Measurements from ENCODE around the gene TMSB10. TPM values are rescaled to one million over a fixed set of nuclear protein-coding genes. Genes with fewer than 3 reads are reported as not detected.

Gene TMSB10
- total RNA-seq, 8 experiments from 2014 or later = 893 to 8,310 (median 6,733) TPM

DNA sequence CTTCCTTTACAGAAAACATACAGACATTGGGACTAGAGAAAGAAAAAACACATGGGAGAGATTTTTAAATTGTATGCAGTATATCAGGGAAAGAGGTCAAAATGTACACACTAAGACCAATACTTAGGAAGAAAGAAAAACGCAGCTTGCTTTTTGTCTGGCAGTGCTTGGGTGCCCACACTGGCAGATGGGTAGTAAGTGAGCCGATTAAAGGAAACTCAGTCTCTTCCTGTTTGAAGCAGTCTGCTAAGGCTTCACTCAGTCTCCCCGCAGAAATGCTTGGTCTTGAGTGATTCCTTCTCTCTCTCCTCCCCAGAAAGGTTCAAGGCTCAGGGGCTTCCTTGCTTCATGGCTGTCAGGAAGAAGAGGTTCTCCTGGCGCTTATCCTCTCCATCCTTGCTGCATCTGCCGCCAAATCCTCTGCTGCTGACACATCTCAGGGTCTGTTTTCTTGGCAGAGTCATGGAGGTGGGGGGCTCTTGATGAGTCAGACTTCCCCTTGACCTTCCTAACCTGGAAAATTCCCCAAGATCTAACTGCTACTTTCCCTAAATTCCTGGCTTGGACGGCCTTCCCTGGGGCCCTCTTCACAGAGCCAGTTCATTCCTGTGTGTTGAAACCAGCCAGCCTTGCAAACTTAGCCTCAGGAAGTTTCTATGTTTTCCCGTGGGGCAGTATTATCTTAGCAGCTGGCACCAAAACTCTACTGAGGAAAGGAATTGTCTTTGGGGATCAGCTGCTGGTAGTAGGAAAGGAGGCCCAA is 10.5 kb upstream of the TMSB10 start:
- WGBS, 10 experiments = 46 to 83% (median 78%) methylated on average over 1 to 6 of the region's 7 CpGs; no CpG with 5 or more reads in 2 of the 10 experiments
- H3K4me1 ChIP-seq (replicated peaks in 1 of 2) = no peaks in the 10 kb centered on the region
- in situ Hi-C loops (cut with MboI; ENCODE audit: low pct_unique_long_range_greater_than_20kb in 2 of 9, low sequenced_read_pairs in 9 of 9, unreplicated experiment in 9 of 9) = loop anchor here in 2 of 9 experiments (25.0 kb wide), 2 partner anchors 383 to 408 kb away; partner anchors contain the start of gene DNAH6 (in 1 of the 2)
- ATAC-seq (replicated peaks in 6 of 8) = no peak
- H3K4me3 ChIP-seq = no peak overlapping the region
- no peak overlapping the region for H3K27ac ChIP-seq

DNA sequence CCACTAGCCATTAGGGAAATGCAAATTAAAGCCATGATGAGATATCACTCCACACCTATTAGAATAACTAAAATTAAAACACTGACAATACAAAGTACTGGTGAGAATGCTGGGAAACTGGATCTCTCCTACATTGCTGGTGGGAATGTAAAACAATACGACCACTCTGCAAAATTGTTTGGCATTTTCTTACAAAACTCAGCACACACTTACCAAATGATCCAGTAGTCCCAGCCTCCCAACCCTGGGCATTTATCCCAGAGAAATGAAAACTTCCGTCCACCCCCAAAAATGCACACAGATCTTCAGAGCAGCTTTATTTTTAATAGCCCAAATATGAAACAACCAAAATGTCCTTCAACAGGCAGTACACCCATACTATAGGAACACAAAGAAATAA is 8.9 kb upstream of the TMSB10 start:
- ATAC-seq (replicated peaks in 6 of 8) = no peak
- Histone ChIP-seq H3K27ac (no peak overlapping the region), H3K4me3 (no peak overlapping the region), H3K4me1 (replicated peaks in 1 of 2) (no peaks in the 10 kb centered on the region)
- 43 to 100% (median 96%) methylated on average over 1 to 2 of the region's 2 CpGs; no CpG with 5 or more reads in 2 of the 10 experiments for whole genome bisulfite sequencing, 10 experiments
- in situ Hi-C loops (cut with MboI; ENCODE audit: low pct_unique_long_range_greater_than_20kb in 2 of 9, low sequenced_read_pairs in 9 of 9, unreplicated experiment in 9 of 9) = loop anchor here in 2 of 9 experiments (25.0 kb wide), 2 partner anchors 384 to 409 kb away; partner anchors contain the start of gene DNAH6 (in 1 of the 2)

DNA sequence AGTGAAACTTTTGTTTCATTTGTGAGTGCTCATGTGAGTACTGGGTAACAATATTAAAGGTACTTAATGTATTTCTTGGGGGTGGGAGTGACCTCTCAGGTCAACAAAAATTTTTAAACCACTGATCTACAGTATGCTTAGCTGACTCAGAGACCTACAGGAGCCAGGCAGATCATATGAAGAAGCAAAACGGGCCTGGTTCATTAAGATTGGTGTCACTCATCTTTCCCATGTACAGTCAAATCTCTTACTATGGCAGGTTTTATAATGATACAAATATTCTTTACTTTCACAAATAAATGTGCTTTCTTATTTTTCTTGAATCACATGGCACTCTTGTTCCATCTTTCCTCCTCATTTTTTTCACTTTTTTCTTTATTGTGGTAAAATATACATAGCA is 7.7 kb upstream of the TMSB10 start:
- no peak for ATAC-seq (replicated peaks in 6 of 8)
- Histone ChIP-seq H3K4me3 (no peak overlapping the region), H3K27ac (no peak overlapping the region), H3K4me1 (replicated peaks in 1 of 2) (no peaks in the 10 kb centered on the region)
- in situ Hi-C loops (cut with MboI; ENCODE audit: low pct_unique_long_range_greater_than_20kb in 2 of 9, low sequenced_read_pairs in 9 of 9, unreplicated experiment in 9 of 9) = loop anchor here in 2 of 9 experiments (25.0 kb wide), 2 partner anchors 385 to 410 kb away; partner anchors contain the start of gene DNAH6 (in 1 of the 2)
- WGBS, 10 experiments = 9 to 100% (median 71%) methylated on average over 1 of the region's 1 CpG; no CpG with 5 or more reads in 3 of the 10 experiments

DNA sequence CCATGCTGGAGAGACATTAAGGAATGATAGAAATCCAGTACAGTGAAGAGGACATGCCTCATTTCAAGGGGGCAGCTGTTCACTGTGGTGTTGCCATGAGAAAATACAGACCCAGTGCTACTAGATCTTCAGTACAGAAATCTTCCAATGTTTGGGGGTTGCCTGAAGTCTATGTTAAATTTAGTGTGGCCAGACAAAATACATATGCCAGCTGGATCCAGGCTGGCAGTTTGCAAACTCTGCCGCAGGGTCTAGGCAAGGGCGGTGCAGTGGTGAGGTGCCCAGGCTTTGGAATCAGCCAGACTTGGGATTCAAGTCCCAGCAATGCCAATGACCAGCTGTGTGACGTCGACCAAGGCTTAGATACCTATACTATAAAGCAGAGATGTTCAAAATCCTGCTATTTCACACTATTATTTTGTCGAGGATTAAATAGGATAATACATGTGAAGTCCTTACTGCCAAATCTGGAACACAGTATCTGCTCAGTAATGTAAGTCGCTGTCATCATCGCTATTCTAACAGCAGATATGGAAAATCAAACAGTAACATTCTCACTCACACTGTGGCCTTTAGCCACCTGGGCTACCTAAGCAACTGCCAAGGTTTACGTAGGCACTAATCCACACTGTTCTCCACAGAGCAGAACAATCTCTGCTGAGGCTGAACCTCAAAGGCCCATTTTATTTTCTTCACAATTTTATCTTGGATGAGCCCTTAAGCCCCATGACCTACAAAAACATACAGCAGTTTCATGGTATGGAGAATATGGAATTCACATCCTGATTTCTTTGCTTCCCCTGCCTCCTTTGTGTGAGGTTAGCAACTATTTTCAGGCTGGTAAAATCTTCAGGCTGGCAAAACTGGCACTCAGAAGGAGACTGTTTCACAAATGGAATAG is 5.9 kb upstream of the TMSB10 start:
- WGBS, 10 experiments = 80 to 100% (median 93%) methylated on average over 2 to 6 of the region's 8 CpGs; no CpG with 5 or more reads in 2 of the 10 experiments
- peak in 1 of 8 experiments; percentile 19 for ATAC-seq (replicated peaks in 6 of 8)
- in situ Hi-C loops (cut with MboI; ENCODE audit: low pct_unique_long_range_greater_than_20kb in 2 of 9, low sequenced_read_pairs in 9 of 9, unreplicated experiment in 9 of 9) = loop anchor here in 2 of 9 experiments (25.0 kb wide), 2 partner anchors 387 to 412 kb away; partner anchors contain the start of gene DNAH6 (in 1 of the 2)
- H3K27ac ChIP-seq = no peak overlapping the region
- H3K4me1 ChIP-seq (replicated peaks in 1 of 2) = peaks cover 0 to 3% of the 10 kb centered on the region in 2 donors
- no peak overlapping the region for H3K4me3 ChIP-seq

DNA sequence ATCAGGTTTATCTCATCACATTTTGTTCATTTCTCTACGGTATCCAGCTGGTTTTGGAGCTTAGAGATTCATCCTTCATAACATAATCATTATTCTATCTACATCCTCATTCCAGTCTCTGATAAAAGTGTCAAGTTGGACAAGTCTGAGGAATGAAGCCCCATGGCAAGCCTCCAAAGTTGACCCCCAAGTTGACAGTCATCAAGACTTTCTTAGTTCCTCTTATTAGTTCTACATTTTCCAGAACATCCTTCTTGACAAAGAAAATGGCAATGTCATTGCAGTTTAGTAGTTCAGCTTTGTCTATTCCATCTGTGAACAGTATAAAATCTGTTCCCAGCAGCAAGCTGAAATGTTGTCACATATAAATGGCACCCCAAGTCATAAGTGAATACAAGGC is 4.5 kb upstream of the TMSB10 start:
- Histone ChIP-seq H3K4me3 (no peak overlapping the region), H3K27ac (no peak overlapping the region), H3K4me1 (replicated peaks in 1 of 2) (peaks cover 0 to 3% of the 10 kb centered on the region in 2 donors)
- in situ Hi-C loops (cut with MboI; ENCODE audit: low pct_unique_long_range_greater_than_20kb in 2 of 9, low sequenced_read_pairs in 9 of 9, unreplicated experiment in 9 of 9) = no loop called here
- ATAC-seq (replicated peaks in 6 of 8) = no peak
- 83 to 100% (median 83%) methylated on average over 1 of the region's 1 CpG; no CpG with 5 or more reads in 3 of the 10 experiments for WGBS, 10 experiments

DNA sequence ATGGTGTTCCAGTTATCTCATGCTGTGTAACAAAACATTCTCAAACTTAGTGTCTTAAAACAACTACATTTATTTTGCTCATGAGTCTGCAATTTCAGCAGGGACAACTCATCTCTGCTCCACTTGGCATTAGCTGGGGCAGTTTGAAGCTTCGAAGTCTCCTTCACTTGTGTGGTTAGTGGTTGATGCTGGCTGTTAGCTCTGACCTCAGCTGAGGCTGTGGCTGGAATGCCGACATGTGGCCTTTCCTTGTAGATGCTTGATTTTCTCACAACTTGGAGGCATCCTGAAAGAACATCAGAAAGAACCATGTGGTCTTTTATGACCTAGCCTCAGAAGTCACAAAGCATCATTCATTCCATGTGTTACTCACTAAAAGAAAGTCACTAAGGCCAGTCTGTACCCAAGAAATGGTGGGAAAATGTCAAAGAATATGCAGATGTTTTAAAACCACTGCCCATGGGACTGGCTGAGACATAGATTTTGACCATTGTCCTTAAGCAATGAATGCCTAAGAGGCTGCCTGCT is 3.8 kb upstream of the TMSB10 start:
- no peak overlapping the region for H3K4me3 ChIP-seq
- no peak for ATAC-seq (replicated peaks in 6 of 8)
- in situ Hi-C loops (cut with MboI; ENCODE audit: low pct_unique_long_range_greater_than_20kb in 2 of 9, low sequenced_read_pairs in 9 of 9, unreplicated experiment in 9 of 9) = no loop called here
- H3K27ac ChIP-seq = no peak overlapping the region
- WGBS, 10 experiments = 10 to 100% (median 89%) methylated on average over 1 to 2 of the region's 2 CpGs; no CpG with 5 or more reads in 2 of the 10 experiments
- H3K4me1 ChIP-seq (replicated peaks in 1 of 2) = peaks cover 0 to 3% of the 10 kb centered on the region in 2 donors

DNA sequence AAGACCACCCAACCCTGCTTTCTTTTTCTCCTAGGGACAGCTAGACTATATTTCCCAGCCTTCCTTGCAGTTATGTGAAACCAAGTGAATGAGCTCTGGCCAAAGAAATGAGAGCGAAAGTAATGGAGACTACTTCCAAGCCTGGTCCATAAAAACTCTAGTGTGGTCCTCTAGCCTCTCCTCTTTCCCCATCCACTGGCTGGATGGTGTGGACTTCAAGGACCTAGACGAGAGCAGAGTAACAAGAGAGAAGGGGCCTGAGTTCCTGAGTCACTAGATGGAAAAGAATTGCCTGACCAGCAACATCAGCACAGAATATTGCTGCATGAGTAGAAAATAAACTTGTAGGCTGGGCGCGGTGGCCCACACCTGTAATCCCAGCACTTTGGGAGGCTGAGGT is 2.9 kb upstream of the TMSB10 start:
- no peak overlapping the region for H3K27ac ChIP-seq
- WGBS, 10 experiments = 89 to 100% (median 96%) methylated on average over 1 to 4 of the region's 4 CpGs; no CpG with 5 or more reads in 5 of the 10 experiments
- peaks cover 3 to 8% of the 10 kb centered on the region in 2 donors for H3K4me1 ChIP-seq (replicated peaks in 1 of 2)
- no peak overlapping the region for H3K4me3 ChIP-seq
- in situ Hi-C loops (cut with MboI; ENCODE audit: low pct_unique_long_range_greater_than_20kb in 2 of 9, low sequenced_read_pairs in 9 of 9, unreplicated experiment in 9 of 9) = no loop called here
- no peak for ATAC-seq (replicated peaks in 6 of 8)

DNA sequence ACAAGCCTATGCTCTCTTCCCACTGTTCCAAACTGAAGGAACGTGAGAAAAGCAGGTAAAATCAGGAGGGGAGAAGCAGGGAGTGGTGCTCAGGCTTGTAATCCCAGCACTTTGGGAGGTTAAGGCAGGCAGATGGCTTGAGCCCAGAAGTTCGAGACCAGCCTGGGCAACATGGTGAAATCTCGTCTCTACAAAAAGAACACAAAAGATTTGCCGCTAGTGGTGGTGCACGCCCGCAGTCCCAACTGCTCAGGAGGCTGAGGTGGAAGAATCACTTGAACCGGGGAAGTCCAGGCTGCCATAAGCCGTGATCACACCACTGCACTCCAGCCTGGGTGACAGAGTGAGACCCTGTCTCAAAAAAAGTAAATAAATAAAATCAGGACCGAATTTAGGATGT is 1.3 kb upstream of the TMSB10 start:
- Histone ChIP-seq H3K27ac (peak overlapping the region in 1 of 2 donors; percentile 94), H3K4me1 (replicated peaks in 1 of 2) (peaks cover 9 to 10% of the 10 kb centered on the region in 2 donors), H3K4me3 (peak overlapping the region in 3 of 5 donors; percentile 79 to 99 (median 92))
- in situ Hi-C loops (cut with MboI; ENCODE audit: low pct_unique_long_range_greater_than_20kb in 2 of 9, low sequenced_read_pairs in 9 of 9, unreplicated experiment in 9 of 9) = no loop called here
- WGBS, 10 experiments = 70 to 100% (median 87%) methylated on average over 1 to 9 of the region's 9 CpGs
- no peak for ATAC-seq (replicated peaks in 6 of 8)

DNA sequence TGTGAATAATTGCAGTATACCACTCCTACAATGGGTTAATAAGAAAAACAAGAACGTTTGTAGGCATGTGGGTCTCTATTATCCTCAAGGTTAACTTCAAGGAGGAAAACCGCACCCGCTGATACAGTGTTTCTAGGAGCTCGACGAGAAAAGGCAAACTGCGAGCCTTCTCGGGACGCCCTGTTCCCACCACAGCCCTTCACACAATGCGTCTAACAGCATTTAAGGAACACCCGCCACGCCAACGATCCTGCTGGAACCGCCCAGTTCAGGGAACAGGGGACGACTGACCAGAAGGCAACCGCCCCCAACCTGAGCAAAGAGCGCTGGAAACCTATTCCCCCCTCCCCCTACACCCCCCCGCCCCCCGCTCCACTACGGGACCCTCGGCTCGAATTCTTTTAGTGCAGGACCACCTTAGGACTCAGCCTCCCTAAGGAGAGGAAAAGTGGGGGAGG is 710 bp upstream of the TMSB10 start:
- WGBS, 10 experiments = 0 to 5% (median 2%) methylated on average over 1 to 12 of the region's 21 CpGs
- in situ Hi-C loops (cut with MboI; ENCODE audit: low pct_unique_long_range_greater_than_20kb in 2 of 9, low sequenced_read_pairs in 9 of 9, unreplicated experiment in 9 of 9) = no loop called here
- H3K4me3 ChIP-seq = peak overlapping the region; percentile 79 to 99 (median 88)
- peak; percentile 32 to 61 (median 48) for ATAC-seq (replicated peaks in 6 of 8)
- peak overlapping the region; percentile 94 for H3K27ac ChIP-seq
- peaks cover 9 to 10% of the 10 kb centered on the region in 2 donors for H3K4me1 ChIP-seq (replicated peaks in 1 of 2)

DNA sequence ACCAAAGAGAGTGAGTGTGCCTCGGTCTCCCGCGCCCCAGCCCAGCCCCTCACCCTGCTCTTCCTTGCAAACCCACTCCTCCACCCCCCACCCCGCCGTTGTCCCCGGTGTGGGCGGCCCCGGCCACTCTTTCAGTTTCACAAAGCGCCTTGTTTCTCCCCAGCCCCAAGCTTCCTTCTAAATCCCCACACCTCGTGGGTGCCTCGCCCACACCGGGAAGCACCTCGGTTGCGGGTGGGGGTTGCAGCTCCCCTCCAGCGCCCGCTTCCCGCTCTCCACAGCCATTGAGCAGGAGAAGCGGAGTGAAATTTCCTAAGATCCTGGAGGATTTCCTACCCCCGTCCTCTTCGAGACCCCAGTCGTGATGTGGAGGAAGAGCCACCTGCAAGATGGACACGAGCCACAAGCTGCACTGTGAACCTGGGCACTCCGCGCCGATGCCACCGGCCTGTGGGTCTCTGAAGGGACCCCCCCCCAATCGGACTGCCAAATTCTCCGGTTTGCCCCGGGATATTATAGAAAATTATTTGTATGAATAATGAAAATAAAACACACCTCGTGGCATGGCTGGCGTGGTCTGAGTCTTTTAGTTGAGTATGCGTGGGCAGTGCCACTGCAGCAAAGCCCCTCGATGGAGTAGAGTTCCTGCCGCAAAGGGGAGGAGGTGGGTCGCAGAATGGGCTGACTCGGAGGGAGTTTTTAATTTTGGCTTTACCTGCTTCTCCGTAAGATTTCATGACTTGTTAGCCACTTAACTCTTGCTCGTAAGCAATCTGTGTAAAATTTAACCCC is 848 bp downstream of the TMSB10 start:
- H3K27ac ChIP-seq = peak overlapping the region; percentile 94
- peak; percentile 0 to 15 (median 5) for ATAC-seq (replicated peaks in 6 of 8)
- H3K4me1 ChIP-seq (replicated peaks in 1 of 2) = peaks cover 9 to 10% of the 10 kb centered on the region in 2 donors
- H3K4me3 ChIP-seq = peak overlapping the region; percentile 79 to 99 (median 88)
- in situ Hi-C loops (cut with MboI; ENCODE audit: low pct_unique_long_range_greater_than_20kb in 2 of 9, low sequenced_read_pairs in 9 of 9, unreplicated experiment in 9 of 9) = no loop called here
- 0 to 9% (median 1%) methylated on average over 1 to 9 of the region's 38 CpGs; no CpG with 5 or more reads in 2 of the 10 experiments for WGBS, 10 experiments

DNA sequence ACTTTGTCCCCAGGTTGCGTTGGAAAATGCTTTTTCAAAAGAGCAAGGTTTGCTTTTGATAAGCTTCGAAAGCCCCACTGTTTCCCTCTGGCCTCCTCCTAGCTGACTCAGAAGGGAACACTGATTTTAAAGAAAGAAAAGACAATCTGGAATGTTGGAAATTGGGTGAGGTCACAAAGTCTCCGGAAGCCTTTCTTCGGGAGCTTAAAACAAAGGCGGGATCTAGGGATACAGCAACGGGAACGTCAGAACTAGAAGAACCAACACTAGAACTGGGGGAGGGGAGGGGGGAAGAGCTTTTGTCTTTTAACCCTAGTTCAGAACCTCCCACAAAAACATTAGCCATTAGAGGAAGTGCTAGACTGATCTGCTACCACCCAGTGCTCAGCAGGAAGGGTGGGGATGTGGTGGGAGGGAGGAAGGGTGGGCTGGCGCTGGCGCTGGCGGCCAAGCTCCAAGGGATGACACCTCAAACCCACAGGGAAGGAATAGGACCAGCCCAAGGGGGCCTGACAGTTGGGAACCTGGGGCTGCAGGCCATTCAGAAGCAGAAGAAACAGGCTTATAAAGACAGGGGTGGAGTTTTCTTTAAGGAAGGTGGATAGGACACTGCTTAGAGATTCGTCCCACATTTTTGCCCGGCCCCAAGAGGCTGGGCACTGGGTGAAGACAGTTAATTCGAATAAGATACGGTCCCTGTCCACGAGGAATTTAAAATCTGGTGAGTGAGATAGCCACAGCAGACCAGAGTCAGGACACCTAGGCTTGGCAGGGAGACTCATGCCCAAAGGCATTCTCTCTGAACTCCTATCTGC is 1.7 kb downstream of the TMSB10 start:
- in situ Hi-C loops (cut with MboI; ENCODE audit: low pct_unique_long_range_greater_than_20kb in 2 of 9, low sequenced_read_pairs in 9 of 9, unreplicated experiment in 9 of 9) = no loop called here

More for the DNA sequence above, 1.7 kb downstream of the TMSB10 start:
- Histone ChIP-seq H3K4me3 (peak overlapping the region; percentile 79 to 99 (median 88)), H3K27ac (peak overlapping the region; percentile 94), H3K4me1 (replicated peaks in 1 of 2) (peaks cover 9 to 10% of the 10 kb centered on the region in 2 donors)
- 0 to 67% (median 36%) methylated on average over 2 to 10 of the region's 15 CpGs; no CpG with 5 or more reads in 1 of the 10 experiments for WGBS, 10 experiments
- peak; percentile 16 to 46 (median 27) for ATAC-seq (replicated peaks in 6 of 8)

Data from motor neuron (in vitro differentiated cells).